IMR-90 (cell line): Measurements from ENCODE around the gene MTURN. TPM values are rescaled to one million over a fixed set of nuclear protein-coding genes. Genes with fewer than 3 reads are reported as not detected.

Experiments
- ATAC-seq: fragments of 200-7000 bp; cut with Tn5 transposase; 2 replicates; pipeline ENCODE4 v1.9.1; 2020; ENCODE audit warnings: low read depth, mild to moderate bottlenecking, moderate library complexity
- Bru-seq: library from RNA; stranded (reverse); fragments of 400-500 nt; gene quantifications from one replicate; lab custom pipeline; 2021; lab: Mats Ljungman, UMichigan
- BruChase-seq, 2 experiments: library from RNA; stranded (reverse); fragments of 400-500 nt; gene quantifications; one replicate each; lab custom pipeline; 2021; lab: Mats Ljungman, UMichigan
- BruUV-seq: library from RNA; stranded (reverse); fragments of 400-500 nt; replicated peaks from 2 replicates; lab custom pipeline; 2021; lab: Mats Ljungman, UMichigan
- CTCF ChIA-PET: fragments of 300-600 bp; formaldehyde crosslinking; extraction: SDS; loops from one replicate; lab custom pipeline; 2021; ENCODE audit warnings: antibody characterized with exemption; lab: Yijun Ruan, JAX
- POLR2A ChIA-PET: fragments of 300-600 bp; sonication (Branson Sonifier 250); formaldehyde crosslinking; loops from one replicate; lab custom pipeline; 2022; ENCODE audit warnings: antibody characterized with exemption; ENCODE audit not compliant: unreplicated experiment; lab: Charles Lee
- DNase-seq: peaks from one replicate; pipeline ENCODE4 v3.0.0; 2013
- H2AFZ ChIP-seq: replicated peaks from 2 replicates; pipeline ENCODE3; 2013; ENCODE audit warnings: low read length, mild to moderate bottlenecking; ENCODE audit not compliant: poor library complexity
- H2AK5ac ChIP-seq: 2 replicates; pipeline ENCODE4 v1.6.1; 2013; ENCODE audit warnings: low read depth, low read length, inconsistent platforms
- H2AK9ac ChIP-seq: replicated peaks from 2 replicates; pipeline ENCODE3; 2013; ENCODE audit warnings: mild to moderate bottlenecking, low read depth, low read length, moderate library complexity; ENCODE audit not compliant: poor library complexity
- H2BK120ac ChIP-seq: 2 replicates; pipeline ENCODE4 v1.6.1; 2013; ENCODE audit warnings: low read depth, low read length, inconsistent platforms
- H2BK15ac ChIP-seq: 3 replicates; pipeline ENCODE4 v1.6.1; 2013; ENCODE audit warnings: low read depth, low read length, inconsistent platforms
- H2BK20ac ChIP-seq: 2 replicates; pipeline ENCODE4 v1.6.1; 2013; ENCODE audit warnings: low read depth, mild to moderate bottlenecking, inconsistent platforms, low read length, moderate library complexity
- H2BK5ac ChIP-seq: 2 replicates; pipeline ENCODE4 v1.6.1; 2013; ENCODE audit warnings: mild to moderate bottlenecking, low read depth, low read length, inconsistent platforms; ENCODE audit not compliant: poor library complexity, severe bottlenecking
- H3K14ac ChIP-seq: replicated peaks from 2 replicates; pipeline ENCODE4 v1.6.1; 2013; ENCODE audit warnings: low read depth, low read length, inconsistent platforms
- H3K18ac ChIP-seq: 2 replicates; pipeline ENCODE4 v1.6.1; 2013; ENCODE audit warnings: low read depth, low read length, control low read depth
- H3K23ac ChIP-seq: 2 replicates; pipeline ENCODE4 v1.6.1; 2013; ENCODE audit warnings: low read depth, low read length, inconsistent platforms
- H3K27ac ChIP-seq: 2 replicates; pipeline ENCODE4 v1.5.1; 2013; ENCODE audit warnings: mild to moderate bottlenecking, control low read depth, low read length; ENCODE audit not compliant: insufficient read depth
- H3K27me3 ChIP-seq: 2 replicates; pipeline ENCODE4 v1.6.1; 2013; ENCODE audit warnings: low read length; ENCODE audit not compliant: control insufficient read depth, insufficient read depth
- H3K36me3 ChIP-seq: 2 replicates; pipeline ENCODE4 v1.6.1; 2013; ENCODE audit warnings: low read length, mixed read lengths; ENCODE audit not compliant: control insufficient read depth, insufficient read depth
- H3K4ac ChIP-seq: 2 replicates; pipeline ENCODE4 v1.6.1; 2013; ENCODE audit warnings: low read depth, low read length, inconsistent platforms
- H3K4me1 ChIP-seq: 2 replicates; pipeline ENCODE4 v1.6.1; 2013; ENCODE audit warnings: low read length, mixed read lengths; ENCODE audit not compliant: control insufficient read depth, insufficient read depth
- H3K4me2 ChIP-seq: 2 replicates; pipeline ENCODE4 v1.6.1; 2013; ENCODE audit warnings: low read depth, mild to moderate bottlenecking, control low read depth, low read length, moderate library complexity
- H3K4me3 ChIP-seq: 2 replicates; pipeline ENCODE4 v1.5.1; 2013; ENCODE audit warnings: low read depth, mild to moderate bottlenecking, control low read depth, low read length, moderate library complexity; ENCODE audit not compliant: insufficient read depth
- H3K56ac ChIP-seq: 2 replicates; pipeline ENCODE4 v1.6.1; 2013; ENCODE audit warnings: low read length, inconsistent platforms; ENCODE audit not compliant: insufficient read depth; ENCODE audit errors: extremely low read depth
- H3K79me1 ChIP-seq, 2 experiments: 2 replicates each; pipeline ENCODE4 v1.6.1; 2013; ENCODE audit warnings: low read length in 2 of 2, inconsistent platforms in 1 of 2, low read depth in 1 of 2
- H3K9ac ChIP-seq: 2 replicates; pipeline ENCODE4 v1.6.1; 2013; ENCODE audit warnings: low read depth, low read length, control low read depth
- H3K9me1 ChIP-seq: 2 replicates; pipeline ENCODE4 v1.6.1; 2013; ENCODE audit warnings: low read length, inconsistent platforms; ENCODE audit not compliant: insufficient read depth
- H3K9me3 ChIP-seq: 2 replicates; pipeline ENCODE4 v1.6.1; 2013; ENCODE audit warnings: low read length; ENCODE audit not compliant: control insufficient read depth, insufficient read depth
- H4K20me1 ChIP-seq: 2 replicates; pipeline ENCODE4 v1.6.1; 2013; ENCODE audit warnings: low read length, inconsistent platforms; ENCODE audit not compliant: insufficient read depth
- H4K5ac ChIP-seq: 2 replicates; pipeline ENCODE4 v1.6.1; 2013; ENCODE audit warnings: mild to moderate bottlenecking, low read depth, low read length, control low read depth
- H4K8ac ChIP-seq, 2 experiments: 2 replicates each; pipeline ENCODE4 v1.6.1; 2013; ENCODE audit warnings: low read depth in 2 of 2, low read length in 2 of 2, control low read depth in 1 of 2, inconsistent platforms in 1 of 2
- H4K91ac ChIP-seq: 2 replicates; pipeline ENCODE4 v1.6.1; 2013; ENCODE audit warnings: low read depth, low read length, inconsistent platforms; ENCODE audit not compliant: insufficient read depth
- BHLHE40 ChIP-seq: fragments of 150-350 bp; IDR thresholded peaks from 2 replicates; pipeline ENCODE4 v1.6.1; 2016; ENCODE audit warnings: mild to moderate bottlenecking, low read depth, low read length
- FOS ChIP-seq: fragments of 150-350 bp; IDR thresholded peaks from 2 replicates; pipeline ENCODE4 v1.6.1; 2016; ENCODE audit warnings: low read depth, low read length
- MAZ ChIP-seq: IDR thresholded peaks from 2 replicates; pipeline ENCODE4 v1.6.1; 2012; ENCODE audit warnings: low read depth, mild to moderate bottlenecking, low read length, improper control_type of control experiment, moderate library complexity, borderline replicate concordance
- MXI1 ChIP-seq: IDR thresholded peaks from 2 replicates; pipeline ENCODE4 v1.6.1; 2012; ENCODE audit warnings: low read depth, mild to moderate bottlenecking, low read length, moderate library complexity, borderline replicate concordance
- POLR2A ChIP-seq: IDR thresholded peaks from 2 replicates; pipeline ENCODE4 v1.6.1; 2012; ENCODE audit warnings: mild to moderate bottlenecking, low read depth, low read length
- WGBS, 2 experiments: methylation state at CpG; one replicate each; pipeline versions ENCODE4 v1.1.5 to v1.1.7; 2013; ENCODE audit warnings: missing lambda C conversion rate in 2 of 2; ENCODE audit not compliant: insufficient read length in 1 of 2; ENCODE audit errors: extremely low coverage in 2 of 2; 5-methylcytosine and 5-hydroxymethylcytosine counted together
- dilution Hi-C: fragments of 300-500 bp; cut with HindIII; formaldehyde crosslinking; loops from one replicate; pipeline ENCODE4 v1.14.3; 2018; ENCODE audit warnings: low sequenced_read_pairs; ENCODE audit not compliant: unreplicated experiment
- in situ Hi-C: fragments of 300-500 bp; cut with MboI; formaldehyde crosslinking; loops from 3 replicates; pipeline ENCODE4 v1.14.3; 2019; ENCODE audit warnings: low sequenced_read_pairs, inconsistent platforms, mixed read lengths
- intact Hi-C: fragments of 100-400 bp; cut with micrococcal nuclease; formaldehyde crosslinking; loops from 2 replicates; pipeline ENCODE4 v1.10.0; 2022
- long read RNA-seq: library from polyadenylated mRNA; unstranded; transcript quantifications from one replicate; pipeline ENCODE4 v2.0.0, GENCODE V29; 2021; ENCODE audit not compliant: unreplicated experiment
- polyA plus RNA-seq, 3 experiments: library from polyadenylated mRNA; depleted of rRNA; stranded (reverse); fragments of >200 nt; gene quantifications; 2 replicates each; pipeline ENCODE4 v1.2.3, GENCODE V29; 2012; ENCODE audit warnings: low replicate concordance in 1 of 3
- total RNA-seq: library from RNA; depleted of rRNA; stranded (reverse); fragments of >200 nt; gene quantifications from 2 replicates; pipeline ENCODE4 v1.2.3, GENCODE V29; 2012; rRNA removed

MTURN gene
- 5.6 and 7.8 TPM in 2 replicates for total RNA-seq
- 2.4 and 2.8 TPM in 2 replicates for polyA plus RNA-seq (2012; rRNA removed)
- polyA plus RNA-seq (2012; cell fraction: cytosol; rRNA removed): 0.79 and 1.4 TPM in 2 replicates
- 2.5 and 6.5 TPM in 2 replicates for polyA plus RNA-seq (2012; cell fraction: nucleus; rRNA removed; ENCODE audit: low replicate concordance)
- Bru-seq, nascent RNA: percentile 60 among the genes with signal in this experiment
- BruChase-seq, experiment 1, labeled RNA remaining after a 6-hour chase: percentile 56 among the genes with signal in this experiment
- percentile 78 among the genes with signal in this experiment for BruChase-seq, experiment 2, labeled RNA remaining after a 2-hour chase
- long read RNA-seq, full-length matches to known transcripts: 14 of 19 reads
- long read RNA-seq, partial matches to known transcripts: 0 of 19 reads
- long read RNA-seq, other reads (novel, unspliced or antisense): 5 of 19 reads

GRCh38 chr7:30134611-30135300, at the start of gene MTURN:
Gene MTURN, plus strand, starts transcription at chr7:30134986. Its CDS starts 151 bp downstream, at chr7:30135137.
- in situ Hi-C loops (no loop called here), dilution Hi-C loops (no loop called here), intact Hi-C loops (no loop called here)
- Histone ChIP-seq H2BK5ac (peak within 1 kb of the TSS; percentile 19), H3K4me1 (peaks cover 3% of the 10 kb centered on the region), H2BK120ac (no peak within 1 kb of the TSS), H2AK9ac (peak within 1 kb of the TSS; percentile 92), H3K9ac (peak within 1 kb of the TSS; percentile 81), H3K27me3 (no peaks in the 10 kb centered on the region), H3K36me3 (no peaks in the 10 kb centered on the region), H2AFZ (peak within 1 kb of the TSS; percentile 94), H2AK5ac (no peak within 1 kb of the TSS), H3K23ac (no peak within 1 kb of the TSS), H2BK15ac (peak within 1 kb of the TSS; percentile 4; the same call in 1 of the 3 replicates), H4K5ac (0 out of 2 replicates have a peak within 1 kb of the TSS, but pooled peaks have one; percentile 35), H4K91ac (no peak within 1 kb of the TSS; the same call in 1 of the 2 replicates), H3K4me3 (peak within 1 kb of the TSS; percentile 98), H3K9me1 (no peaks in the 10 kb centered on the region), H3K79me1 (peaks cover 9% of the 10 kb centered on the region in 2 experiments; a peak in 2 of 4 replicates), H3K4me2 (peak within 1 kb of the TSS; percentile 96), H3K9me3 (no peaks in the 10 kb centered on the region), H3K18ac (peak within 1 kb of the TSS; percentile 48), H3K4ac (peak within 1 kb of the TSS; percentile 31; the same call in 1 of the 2 replicates), H4K20me1 (no peaks in the 10 kb centered on the region), H3K27ac (peak within 1 kb of the TSS; percentile 68), H2BK20ac (no peak within 1 kb of the TSS), H3K14ac (peak within 1 kb of the TSS; percentile 39; the same call in 1 of the 2 replicates), H3K56ac (peak within 1 kb of the TSS; percentile 36; the same call in 1 of the 2 replicates), H4K8ac (peak within 1 kb of the TSS; percentile 62 to 86; a peak in 2 of 4 replicates)
- ChIA-PET CTCF (interaction anchor here (1.2 kb wide), 1 partner anchor 38 kb away, joined by 3 read pairs; no protein-coding TSS in a partner anchor), POLR2A (interaction anchor here (0.9 kb wide), 1 partner anchor 31 kb away, joined by 3 read pairs; no protein-coding TSS in a partner anchor)
- ATAC-seq (peak; percentile 90), DNase-seq (peak; percentile 77)
- no TSS peak for BruUV-seq
- 2% methylated on average over 35 of the region's 99 CpGs; no CpG with 5 or more reads in 1 of the 2 experiments for WGBS, 2 experiments
- TF ChIP-seq MAZ: peak; percentile 66; the same call in 1 of the 2 replicates
- 0 out of 2 replicates have a peak, but pooled peaks have one; percentile 28 for TF ChIP-seq POLR2A
- TF ChIP-seq BHLHE40: no peak
- TF ChIP-seq FOS: peak; percentile 44; the same call in 1 of the 2 replicates
- TF ChIP-seq MXI1: peak; percentile 50; the same call in 1 of the 2 replicates
